ENCODE results near the gene NMS.

DNA sequence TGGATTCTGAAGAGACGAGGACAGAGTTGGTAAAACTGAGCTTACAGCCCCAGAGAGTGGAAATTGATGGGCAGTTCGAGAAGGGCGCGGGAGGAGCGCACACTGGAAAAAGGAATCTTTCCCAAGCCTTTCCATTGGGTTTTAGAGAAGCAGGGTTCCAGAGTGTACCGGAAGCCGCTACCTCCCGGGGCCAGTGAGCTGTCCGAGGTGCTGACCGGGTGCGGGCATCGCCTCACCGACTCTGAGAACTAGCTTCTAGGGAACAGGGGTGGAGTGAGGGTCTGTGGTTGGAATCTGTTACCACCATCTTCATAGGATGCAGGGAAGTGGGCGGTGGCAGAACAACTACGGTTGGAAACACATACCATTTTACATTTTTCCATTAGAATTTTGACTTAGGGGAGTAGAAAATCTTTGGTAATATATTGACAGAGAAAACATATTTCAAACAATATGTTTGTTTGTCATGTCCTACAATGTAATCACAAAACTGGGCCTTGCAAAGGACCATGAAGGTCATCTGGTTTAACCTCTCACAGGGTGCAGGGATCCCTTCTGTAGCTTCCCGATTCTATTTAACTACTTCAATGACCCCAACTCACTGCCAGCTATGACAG, 724 bp downstream of the NMS start:
- TF ChIP-seq POLR2A (IDR thresholded peaks at IDR 0.05; ENCODE audit: low read depth) (no peak), EP300 (IDR thresholded peaks at IDR 0.05) (no peak)
